Measurements from ENCODE around the gene ZNF597. TPM values are rescaled to one million over a fixed set of nuclear protein-coding genes. Genes with fewer than 3 reads are reported as not detected.

ZNF597 gene
- total and polyA plus RNA-seq, 4 donors = 1.5 to 4.2 (median 2.4) TPM

- Histone ChIP-seq H3K9ac (ENCODE audit: insufficient read depth in 1 of 2, low read length in 2 of 2) (peak overlapping the region; percentile 8 to 61), H3K27ac (ENCODE audit: low read depth in 1 of 2, low read length in 1 of 2) (peak overlapping the region; percentile 67 to 85), H3K4me3 (peak overlapping the region; percentile 50), H3K27me3 (ENCODE audit: control insufficient read depth in 3 of 3, insufficient read depth in 3 of 3, low read length in 2 of 3) (no peaks in the 10 kb centered on the region), H3K9me3 (ENCODE audit: control insufficient read depth in 4 of 4, insufficient read depth in 3 of 4, low read length in 3 of 4) (peaks cover 0 to 8% (median 1%) of the 10 kb centered on the region in 4 donors), H3K36me3 (ENCODE audit: control insufficient read depth in 4 of 4, insufficient read depth in 4 of 4, low read length in 4 of 4) (peaks cover 0 to 10% (median 6%) of the 10 kb centered on the region in 4 donors), H3K4me1 (ENCODE audit: control insufficient read depth in 5 of 5, insufficient read depth in 5 of 5, low read length in 5 of 5) (no peaks in the 10 kb centered on the region)
- ATAC-seq (ENCODE audit: insufficient read depth, low FRiP score) = peak; percentile 25
- peak; percentile 25 to 57 (median 57) for DNase-seq
- TF ChIP-seq, protein P1, sequence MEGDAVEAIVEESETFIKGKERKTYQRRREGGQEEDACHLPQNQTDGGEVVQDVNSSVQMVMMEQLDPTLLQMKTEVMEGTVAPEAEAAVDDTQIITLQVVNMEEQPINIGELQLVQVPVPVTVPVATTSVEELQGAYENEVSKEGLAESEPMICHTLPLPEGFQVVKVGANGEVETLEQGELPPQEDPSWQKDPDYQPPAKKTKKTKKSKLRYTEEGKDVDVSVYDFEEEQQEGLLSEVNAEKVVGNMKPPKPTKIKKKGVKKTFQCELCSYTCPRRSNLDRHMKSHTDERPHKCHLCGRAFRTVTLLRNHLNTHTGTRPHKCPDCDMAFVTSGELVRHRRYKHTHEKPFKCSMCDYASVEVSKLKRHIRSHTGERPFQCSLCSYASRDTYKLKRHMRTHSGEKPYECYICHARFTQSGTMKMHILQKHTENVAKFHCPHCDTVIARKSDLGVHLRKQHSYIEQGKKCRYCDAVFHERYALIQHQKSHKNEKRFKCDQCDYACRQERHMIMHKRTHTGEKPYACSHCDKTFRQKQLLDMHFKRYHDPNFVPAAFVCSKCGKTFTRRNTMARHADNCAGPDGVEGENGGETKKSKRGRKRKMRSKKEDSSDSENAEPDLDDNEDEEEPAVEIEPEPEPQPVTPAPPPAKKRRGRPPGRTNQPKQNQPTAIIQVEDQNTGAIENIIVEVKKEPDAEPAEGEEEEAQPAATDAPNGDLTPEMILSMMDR (IDR thresholded peaks at IDR 0.05; ENCODE audit: control extremely low read depth, extremely low read depth) = no peak
- 47 to 48% methylated on average over 10 of the region's 10 CpGs for WGBS, 2 donors
These were observed 706 bp upstream of the ZNF597 start for GRCh38 chr16:3444032-3444388.

DNA sequence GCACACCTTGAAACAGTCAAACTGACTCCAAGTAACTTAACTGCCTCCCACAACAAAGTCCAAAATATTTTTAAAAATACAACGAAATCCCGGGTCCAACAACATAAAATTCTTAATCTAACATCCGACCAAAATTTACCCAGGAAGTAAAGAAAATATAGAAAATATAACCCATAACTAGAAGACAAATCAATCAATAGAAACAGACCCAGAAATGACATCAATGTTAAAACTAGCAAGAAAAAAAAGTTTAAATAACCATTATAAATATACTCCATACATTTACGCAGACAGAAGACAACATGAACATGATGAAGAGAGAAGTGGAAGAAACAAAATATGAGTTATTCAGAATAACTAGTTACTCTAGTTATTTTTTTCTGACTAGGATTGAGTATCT lies 3.7 kb downstream of the ZNF597 start:
- 85 to 92% methylated on average over 4 of the region's 4 CpGs for WGBS, 2 donors
- TF ChIP-seq, protein P1 (IDR thresholded peaks at IDR 0.05; ENCODE audit: control extremely low read depth, extremely low read depth) = no peak
- H3K27me3 ChIP-seq (ENCODE audit: control insufficient read depth in 3 of 3, insufficient read depth in 3 of 3, low read length in 2 of 3) = no peaks in the 10 kb centered on the region
- no peak overlapping the region for H3K4me3 ChIP-seq
- no peak overlapping the region for H3K9ac ChIP-seq (ENCODE audit: insufficient read depth in 1 of 2, low read length in 2 of 2)
- DNase-seq (no peak), ATAC-seq (ENCODE audit: insufficient read depth, low FRiP score) (no peak)
- H3K36me3 ChIP-seq (ENCODE audit: control insufficient read depth in 4 of 4, insufficient read depth in 4 of 4, low read length in 4 of 4) = peaks cover 3 to 17% (median 9%) of the 10 kb centered on the region in 4 donors
- H3K9me3 ChIP-seq (ENCODE audit: control insufficient read depth in 4 of 4, insufficient read depth in 3 of 4, low read length in 3 of 4) = peaks cover 0 to 16% (median 1%) of the 10 kb centered on the region in 4 donors
- no peak overlapping the region for H3K27ac ChIP-seq (ENCODE audit: low read depth in 1 of 2, low read length in 1 of 2)
- H3K4me1 ChIP-seq (ENCODE audit: control insufficient read depth in 5 of 5, insufficient read depth in 5 of 5, low read length in 5 of 5) = no peaks in the 10 kb centered on the region

DNA sequence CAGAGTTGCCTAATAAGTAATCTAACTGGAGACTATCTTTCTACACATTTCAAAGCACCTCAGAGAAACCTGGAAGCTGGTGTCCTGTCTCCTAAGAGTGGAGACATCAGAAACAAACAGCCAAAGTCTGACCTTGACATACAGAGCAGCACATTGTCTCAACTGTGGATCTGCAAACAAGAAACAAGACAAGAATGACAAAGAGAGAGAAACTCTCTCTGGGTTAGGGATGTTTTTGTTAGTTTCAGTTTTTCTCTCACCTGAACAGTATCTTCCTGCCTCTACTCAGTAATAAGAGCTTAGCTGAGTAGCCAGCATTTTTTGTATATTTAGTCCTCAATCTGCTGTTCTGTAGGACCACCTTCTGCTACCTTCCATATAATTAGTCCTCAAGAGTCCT lies 8.9 kb downstream of the ZNF597 start:
- DNase-seq (no peak), ATAC-seq (ENCODE audit: insufficient read depth, low FRiP score) (no peak)
- Histone ChIP-seq H3K9ac (ENCODE audit: insufficient read depth in 1 of 2, low read length in 2 of 2) (no peak overlapping the region), H3K36me3 (ENCODE audit: control insufficient read depth in 4 of 4, insufficient read depth in 4 of 4, low read length in 4 of 4) (peaks cover 3 to 23% (median 6%) of the 10 kb centered on the region in 4 donors), H3K27me3 (ENCODE audit: control insufficient read depth in 3 of 3, insufficient read depth in 3 of 3, low read length in 2 of 3) (no peaks in the 10 kb centered on the region), H3K4me3 (no peak overlapping the region), H3K4me1 (ENCODE audit: control insufficient read depth in 5 of 5, insufficient read depth in 5 of 5, low read length in 5 of 5) (peaks cover 0 to 4% (median 0%) of the 10 kb centered on the region in 5 donors), H3K9me3 (ENCODE audit: control insufficient read depth in 4 of 4, insufficient read depth in 3 of 4, low read length in 3 of 4) (peaks cover 0 to 19% (median 2%) of the 10 kb centered on the region in 4 donors), H3K27ac (ENCODE audit: low read depth in 1 of 2, low read length in 1 of 2) (no peak overlapping the region)
- TF ChIP-seq, protein P1 (IDR thresholded peaks at IDR 0.05; ENCODE audit: control extremely low read depth, extremely low read depth) = no peak

- DNase-seq (peak; percentile 36 to 59 (median 51)), ATAC-seq (ENCODE audit: insufficient read depth, low FRiP score) (no peak)
- Histone ChIP-seq H3K4me3 (no peak overlapping the region), H3K9ac (ENCODE audit: insufficient read depth in 1 of 2, low read length in 2 of 2) (no peak overlapping the region), H3K36me3 (ENCODE audit: control insufficient read depth in 4 of 4, insufficient read depth in 4 of 4, low read length in 4 of 4) (peaks cover 0 to 10% (median 4%) of the 10 kb centered on the region in 4 donors), H3K27ac (ENCODE audit: low read depth in 1 of 2, low read length in 1 of 2) (no peak overlapping the region), H3K4me1 (ENCODE audit: control insufficient read depth in 5 of 5, insufficient read depth in 5 of 5, low read length in 5 of 5) (peaks cover 0 to 4% (median 0%) of the 10 kb centered on the region in 5 donors), H3K9me3 (ENCODE audit: control insufficient read depth in 4 of 4, insufficient read depth in 3 of 4, low read length in 3 of 4) (peaks cover 0 to 14% (median 2%) of the 10 kb centered on the region in 4 donors), H3K27me3 (ENCODE audit: control insufficient read depth in 3 of 3, insufficient read depth in 3 of 3, low read length in 2 of 3) (no peaks in the 10 kb centered on the region)
- 56 to 69% methylated on average over 26 of the region's 26 CpGs for WGBS, 2 donors
- TF ChIP-seq, protein P1 (IDR thresholded peaks at IDR 0.05; ENCODE audit: control extremely low read depth, extremely low read depth) = no peak
These were observed 11.5 kb downstream of the ZNF597 start for GRCh38 chr16:3431779-3432219.

All from lung (tissue), 12 donors.